MM.1S (cell line): ENCODE measurements around the gene TMEM272.

ENCODE experiments used
- EZH2 ChIP-seq: fragments of 300-600 bp; sonication (generic); optimal IDR thresholded peaks from 2 replicates; pipeline ENCODE3; 2017; ENCODE audit warnings: low read depth, mild to moderate bottlenecking, antibody characterized with exemption, low read length, mixed read lengths
- TF ChIP-seq, protein P1 (sequence below): fragments of 300-600 bp; sonication (generic); IDR thresholded peaks from 2 replicates; pipeline ENCODE4 v1.5.1; 2016; ENCODE audit warnings: antibody characterized with exemption, low read length, mixed read lengths

DNA sequence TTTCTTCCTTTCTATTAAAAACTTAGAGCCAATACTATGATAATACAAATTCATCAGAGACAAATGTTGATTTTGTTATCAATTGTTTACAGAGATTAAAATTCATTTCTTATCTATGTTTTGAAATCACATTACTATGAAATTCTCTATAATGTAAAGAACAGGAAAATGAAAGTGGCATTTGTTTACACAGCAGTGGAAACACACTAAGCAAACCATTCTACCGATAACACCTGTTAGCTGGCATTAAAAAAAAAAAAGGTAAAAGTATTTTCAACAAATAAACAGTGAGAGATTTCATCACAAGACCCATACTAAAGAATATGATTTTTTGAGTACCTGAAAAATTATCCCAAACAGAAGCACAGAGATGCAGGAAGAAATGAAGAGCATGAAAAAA lies 12.0 kb upstream of the TMEM272 start:
- TF ChIP-seq EZH2 = no peak
- TF ChIP-seq, protein P1, sequence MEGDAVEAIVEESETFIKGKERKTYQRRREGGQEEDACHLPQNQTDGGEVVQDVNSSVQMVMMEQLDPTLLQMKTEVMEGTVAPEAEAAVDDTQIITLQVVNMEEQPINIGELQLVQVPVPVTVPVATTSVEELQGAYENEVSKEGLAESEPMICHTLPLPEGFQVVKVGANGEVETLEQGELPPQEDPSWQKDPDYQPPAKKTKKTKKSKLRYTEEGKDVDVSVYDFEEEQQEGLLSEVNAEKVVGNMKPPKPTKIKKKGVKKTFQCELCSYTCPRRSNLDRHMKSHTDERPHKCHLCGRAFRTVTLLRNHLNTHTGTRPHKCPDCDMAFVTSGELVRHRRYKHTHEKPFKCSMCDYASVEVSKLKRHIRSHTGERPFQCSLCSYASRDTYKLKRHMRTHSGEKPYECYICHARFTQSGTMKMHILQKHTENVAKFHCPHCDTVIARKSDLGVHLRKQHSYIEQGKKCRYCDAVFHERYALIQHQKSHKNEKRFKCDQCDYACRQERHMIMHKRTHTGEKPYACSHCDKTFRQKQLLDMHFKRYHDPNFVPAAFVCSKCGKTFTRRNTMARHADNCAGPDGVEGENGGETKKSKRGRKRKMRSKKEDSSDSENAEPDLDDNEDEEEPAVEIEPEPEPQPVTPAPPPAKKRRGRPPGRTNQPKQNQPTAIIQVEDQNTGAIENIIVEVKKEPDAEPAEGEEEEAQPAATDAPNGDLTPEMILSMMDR = no peak
